Muscle of arm (tissue), 12 donors: ENCODE measurements around the gene BMP8A. TPM values are rescaled to one million over a fixed set of nuclear protein-coding genes. Genes with fewer than 3 reads are reported as not detected.
"Not testable (repeated sequence)": the region's sequence is repeated elsewhere in the genome, so short reads cannot be mapped to it uniquely, and the experiment has no call there.

ENCODE experiments used
- DNase-seq: peaks from one replicate; pipeline ENCODE4 v3.0.0-alpha.2; 2013
- polyA plus RNA-seq, 12 donors: library from polyadenylated mRNA; unstranded; fragments of 120-200 nt; gene quantifications; one replicate each; pipeline ENCODE4 v1.2.1, GENCODE V29; 2013; ENCODE audit not compliant: insufficient read length in 12 of 12

BMP8A gene
- polyA plus RNA-seq, 12 donors, result 0.16 to 0.72 (median 0.49) TPM; not detected in 3

GRCh38 chr1:39505289-39505688 lies 13.9 kb downstream of the BMP8A start:
- DNase-seq, result no peak

- DNase-seq, result no peak
Measured at GRCh38 chr1:39507230-39507928, 15.9 kb downstream of the BMP8A start.

- DNase-seq, result no peak
Measured at GRCh38 chr1:39508266-39508665, 16.8 kb downstream of the BMP8A start.

GRCh38 chr1:39508857-39509305 lies 17.4 kb downstream of the BMP8A start:
- DNase-seq, result no peak

GRCh38 chr1:39509360-39510009 lies 18.0 kb downstream of the BMP8A start:
- no peak for DNase-seq

GRCh38 chr1:39510570-39511186 lies 19.2 kb downstream of the BMP8A start:
- not testable (repeated sequence) for DNase-seq

GRCh38 chr1:39511477-39511876 lies 20.0 kb downstream of the BMP8A start:
- DNase-seq, result not testable (repeated sequence)

GRCh38 chr1:39512234-39512847 lies 20.9 kb downstream of the BMP8A start:
- DNase-seq, result not testable (repeated sequence)

- DNase-seq, result not testable (repeated sequence)
Measured at GRCh38 chr1:39514710-39515124, 23.3 kb downstream of the BMP8A start.

- DNase-seq, result not testable (repeated sequence)
Measured at GRCh38 chr1:39515131-39516086, 24.0 kb downstream of the BMP8A start.

- DNase-seq, result not testable (repeated sequence)
Measured at GRCh38 chr1:39516841-39517240, 25.4 kb downstream of the BMP8A start.

GRCh38 chr1:39517936-39518335 lies 26.5 kb downstream of the BMP8A start:
- DNase-seq, result not testable (repeated sequence)

- DNase-seq, result not testable (repeated sequence)
Measured at GRCh38 chr1:39519376-39519775, 27.9 kb downstream of the BMP8A start.

GRCh38 chr1:39522221-39522620 lies 30.8 kb downstream of the BMP8A start:
- DNase-seq, result not testable (repeated sequence)

- no peak for DNase-seq
Measured at GRCh38 chr1:39522661-39523567, 31.5 kb downstream of the BMP8A start.

GRCh38 chr1:39524171-39524570 lies 32.7 kb downstream of the BMP8A start:
- no peak for DNase-seq

GRCh38 chr1:39524591-39525365 lies 33.3 kb downstream of the BMP8A start:
- no peak for DNase-seq

- no peak for DNase-seq
Measured at GRCh38 chr1:39525366-39526165, 34.1 kb downstream of the BMP8A start.
